ENCODE measurements around the gene TMEM267. TPM values are rescaled to one million over a fixed set of nuclear protein-coding genes. Genes with fewer than 3 reads are reported as not detected.

TMEM267 gene
- total RNA-seq, 3 donors from 2014 or later (not counting 1 experiment from before 2014, with no cell fraction given), result 7.2 to 12.8 (median 8.8) TPM

- Mint-ChIP-seq H3K9me3 (peaks cover 4% of the 10 kb centered on the region in 2 donors), H3K27me3 (ENCODE audit: low read depth in 2 of 2) (no peaks in the 10 kb centered on the region), H3K4me1 (no peaks in the 10 kb centered on the region), H3K27ac (no peak overlapping the region), H3K4me3 (no peak overlapping the region), H3K36me3 (peaks cover 6% of the 10 kb centered on the region)
- H3K36me3 ChIP-seq (ENCODE audit: control insufficient read depth, insufficient read depth, low read length), result no peaks in the 10 kb centered on the region
- no peaks in the 10 kb centered on the region for H3K27me3 ChIP-seq (ENCODE audit: control insufficient read depth, insufficient read depth, low read length)
- 87% methylated on average over 2 of the region's 3 CpGs for WGBS (ENCODE audit: insufficient coverage)
- H3K9me3 ChIP-seq (ENCODE audit: control insufficient read depth, insufficient read depth, low read length), result no peaks in the 10 kb centered on the region
- intact Hi-C loops (cut with micrococcal nuclease), result no loop called here
- ATAC-seq, result no peak
- no peak overlapping the region for H3K4me3 ChIP-seq (ENCODE audit: low read length)
- no peak overlapping the region for H3K27ac ChIP-seq (ENCODE audit: low read length)
- no peak for TF ChIP-seq CTCF (IDR thresholded peaks at IDR 0.05)
- no peaks in the 10 kb centered on the region for H3K4me1 ChIP-seq (ENCODE audit: control insufficient read depth, insufficient read depth, low read length)
- DNase-seq, result no peak
Measured at GRCh38 chr5:43432486-43433375, 50.9 kb downstream of the TMEM267 start.

- Mint-ChIP-seq H3K4me3 (no peak overlapping the region), H3K4me1 (no peaks in the 10 kb centered on the region), H3K36me3 (no peaks in the 10 kb centered on the region), H3K9me3 (no peaks in the 10 kb centered on the region), H3K27me3 (ENCODE audit: low read depth in 2 of 2) (no peaks in the 10 kb centered on the region), H3K27ac (no peak overlapping the region)
- H3K27ac ChIP-seq (ENCODE audit: low read length), result no peak overlapping the region
- intact Hi-C loops (cut with micrococcal nuclease), result no loop called here
- no peak for ATAC-seq
- no peaks in the 10 kb centered on the region for H3K4me1 ChIP-seq (ENCODE audit: control insufficient read depth, insufficient read depth, low read length)
- 95% methylated on average over 2 of the region's 2 CpGs for WGBS (ENCODE audit: insufficient coverage)
- no peaks in the 10 kb centered on the region for H3K36me3 ChIP-seq (ENCODE audit: control insufficient read depth, insufficient read depth, low read length)
- no peak for DNase-seq
- no peaks in the 10 kb centered on the region for H3K9me3 ChIP-seq (ENCODE audit: control insufficient read depth, insufficient read depth, low read length)
- no peak for TF ChIP-seq CTCF (IDR thresholded peaks at IDR 0.05)
- H3K4me3 ChIP-seq (ENCODE audit: low read length), result no peak overlapping the region
- no peaks in the 10 kb centered on the region for H3K27me3 ChIP-seq (ENCODE audit: control insufficient read depth, insufficient read depth, low read length)
Measured at GRCh38 chr5:43429706-43430105, 54.0 kb downstream of the TMEM267 start.

GRCh38 chr5:43429016-43429415 lies 54.6 kb downstream of the TMEM267 start:
- no peaks in the 10 kb centered on the region for H3K9me3 ChIP-seq (ENCODE audit: control insufficient read depth, insufficient read depth, low read length)
- ATAC-seq, result no peak
- H3K4me3 ChIP-seq (ENCODE audit: low read length), result no peak overlapping the region
- no peak for DNase-seq
- intact Hi-C loops (cut with micrococcal nuclease), result no loop called here
- H3K9me3 Mint-ChIP-seq, result no peaks in the 10 kb centered on the region
- H3K4me3 Mint-ChIP-seq, result no peak overlapping the region
- TF ChIP-seq CTCF (IDR thresholded peaks at IDR 0.05), result no peak
- H3K27ac Mint-ChIP-seq, result no peak overlapping the region
- H3K27me3 ChIP-seq (ENCODE audit: control insufficient read depth, insufficient read depth, low read length), result no peaks in the 10 kb centered on the region
- no peaks in the 10 kb centered on the region for H3K4me1 ChIP-seq (ENCODE audit: control insufficient read depth, insufficient read depth, low read length)
- no peak overlapping the region for H3K27ac ChIP-seq (ENCODE audit: low read length)
- no peaks in the 10 kb centered on the region for H3K4me1 Mint-ChIP-seq
- 89% methylated on average over 7 of the region's 7 CpGs for WGBS (ENCODE audit: insufficient coverage)
- no peaks in the 10 kb centered on the region for H3K36me3 ChIP-seq (ENCODE audit: control insufficient read depth, insufficient read depth, low read length)
- H3K36me3 Mint-ChIP-seq, result no peaks in the 10 kb centered on the region
- H3K27me3 Mint-ChIP-seq (ENCODE audit: low read depth in 2 of 2), result no peaks in the 10 kb centered on the region

All from natural killer cell (primary cell).